GM21786 (cell line): Measurements from ENCODE around the gene ZNFX1.
"Not testable (repeated sequence)": the region's sequence is repeated elsewhere in the genome, so short reads cannot be mapped to it uniquely, and the experiment has no call there.

Experiments
- ATAC-seq: cut with Tn5 transposase; IDR thresholded peaks from one replicate; pipeline ENCODE4 v1.9.1; 2021; ENCODE audit not compliant: unreplicated experiment

The ZNFX1 gene

DNA sequence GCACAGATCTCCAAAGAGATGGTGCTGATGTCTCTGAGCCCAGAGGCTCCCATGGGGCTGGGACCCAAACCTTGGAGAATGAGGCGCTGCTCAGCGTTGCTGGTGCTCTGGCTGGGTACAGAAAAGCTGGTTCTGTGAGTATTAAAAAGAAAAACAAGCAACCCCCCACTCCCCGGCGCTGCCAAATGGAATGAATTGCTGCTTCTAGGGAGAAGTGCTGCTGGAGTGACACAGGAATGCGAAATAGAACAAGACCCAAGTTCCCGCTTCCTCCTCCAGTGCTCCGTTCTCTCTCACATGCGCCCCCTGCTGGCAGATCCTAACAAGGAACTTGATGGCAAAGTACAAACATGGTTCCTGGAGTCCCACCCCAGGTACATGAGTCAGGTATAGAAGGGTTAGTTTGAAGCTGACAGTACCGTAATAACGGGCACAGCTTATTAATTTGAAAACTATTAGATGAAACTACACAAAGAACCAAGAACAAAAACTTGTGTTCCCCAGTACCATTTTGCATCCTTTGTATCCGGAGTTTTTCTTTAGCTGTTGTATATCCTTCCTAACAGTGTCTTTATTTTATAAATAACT lies 60.8 kb downstream of the ZNFX1 start:
- no peak for ATAC-seq

- no peak for ATAC-seq
Observed at GRCh38 chr20:49215232-49215631, 62.6 kb downstream of the ZNFX1 start.

DNA sequence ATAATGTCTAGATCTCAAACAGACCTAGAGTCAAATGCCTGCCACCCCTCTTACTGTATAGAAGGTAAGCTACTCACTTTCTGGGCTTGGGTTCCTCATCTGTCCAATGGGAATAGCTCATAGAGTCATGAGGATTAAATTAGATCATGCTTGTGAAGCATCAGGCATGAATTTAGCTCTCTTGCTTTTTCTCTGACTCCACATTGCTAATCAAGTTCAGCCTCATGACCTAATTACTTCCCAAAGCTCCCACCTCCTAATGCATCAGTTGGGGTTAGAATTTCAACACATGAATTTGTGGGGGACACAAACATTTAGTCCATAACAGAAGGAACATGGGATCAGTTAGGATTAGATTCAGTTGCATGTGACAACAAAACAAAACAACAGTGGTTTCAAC lies 63.3 kb downstream of the ZNFX1 start:
- no peak for ATAC-seq

GRCh38 chr20:49210757-49211110 lies 67.1 kb downstream of the ZNFX1 start:
- ATAC-seq = no peak

- no peak for ATAC-seq
Observed at GRCh38 chr20:49210101-49210756, 67.6 kb downstream of the ZNFX1 start.

- ATAC-seq = no peak
Observed at GRCh38 chr20:49207076-49207475, 70.8 kb downstream of the ZNFX1 start.

DNA sequence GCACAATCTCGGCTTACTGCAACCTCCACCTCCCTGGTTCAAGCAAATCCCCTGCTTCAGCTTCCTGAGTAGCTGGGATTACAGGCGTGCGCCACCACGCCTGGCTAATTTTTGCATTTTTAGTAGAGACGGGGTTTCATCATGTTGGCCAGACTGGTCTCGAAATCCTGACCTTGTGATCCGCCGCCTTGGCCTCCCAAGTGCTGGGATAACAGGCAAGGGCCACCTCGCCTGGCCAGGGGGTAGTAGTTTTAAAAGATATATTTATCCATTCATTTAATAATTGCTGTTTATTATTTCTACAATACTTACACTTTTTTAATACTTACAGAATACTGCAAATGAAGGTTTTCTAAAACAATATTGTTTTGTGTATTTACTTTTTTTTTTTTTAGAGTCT lies 74.1 kb downstream of the ZNFX1 start:
- ATAC-seq = no peak

- no peak for ATAC-seq
Observed at GRCh38 chr20:49203011-49203410, 74.8 kb downstream of the ZNFX1 start.

DNA sequence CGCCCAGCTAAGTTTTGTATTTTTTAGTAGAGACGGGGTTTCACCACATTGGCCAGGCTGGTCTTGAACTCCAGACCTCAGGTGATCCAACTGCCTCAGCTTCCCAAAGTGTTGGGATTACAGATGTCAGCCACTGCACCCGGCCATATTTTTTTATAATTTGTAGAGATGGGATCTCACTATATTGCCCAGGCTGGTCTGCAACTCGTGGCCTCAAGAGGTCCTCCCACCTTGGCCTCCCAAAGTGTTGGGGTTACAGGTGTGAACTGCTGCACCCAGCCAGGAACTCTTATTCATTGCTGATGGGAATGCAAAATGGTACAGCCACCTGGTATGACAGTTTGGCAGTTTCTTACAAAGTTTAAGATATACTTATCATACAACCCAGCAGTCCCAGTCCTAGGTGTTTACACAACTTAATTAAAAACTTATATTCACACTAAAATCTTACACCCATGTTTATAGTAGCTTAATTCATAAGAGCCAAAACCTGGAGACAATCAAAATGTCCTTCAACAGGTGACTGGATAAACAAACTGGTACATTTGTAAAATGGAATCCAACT lies 78.0 kb downstream of the ZNFX1 start:
- no peak for ATAC-seq

DNA sequence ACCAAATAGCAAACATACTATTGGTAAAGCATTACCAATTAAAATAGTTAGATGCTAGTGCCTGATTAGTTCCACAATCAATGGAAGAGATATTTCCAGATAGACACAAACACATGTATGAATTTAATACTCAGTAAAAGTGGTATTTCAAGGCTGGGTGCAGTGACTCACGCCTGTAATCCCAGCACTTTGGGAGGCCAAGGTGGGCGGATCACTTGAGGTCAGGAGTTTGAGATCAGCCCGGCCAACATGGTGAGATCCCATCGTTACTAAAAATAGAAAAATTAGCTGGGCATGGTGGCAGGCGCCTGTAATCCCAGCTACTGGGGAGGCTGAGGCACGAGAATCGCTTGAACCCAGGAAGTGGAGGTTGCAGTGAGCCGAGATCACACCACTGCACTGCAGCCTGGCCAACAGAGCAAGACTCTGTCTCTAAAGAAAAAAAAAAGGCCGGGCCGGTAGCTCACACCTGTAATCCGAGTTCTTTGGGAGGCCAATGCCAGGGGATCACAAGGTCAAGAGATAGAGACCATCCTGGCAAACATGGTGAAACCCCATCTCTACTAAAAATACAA lies 84.8 kb downstream of the ZNFX1 start:
- ATAC-seq = not testable (repeated sequence)
